GM12801 (cell line): ENCODE data around the gene PPP3CA.

Experiments
- TF ChIP-seq, protein P1 (sequence below): IDR thresholded peaks from one replicate; pipeline ENCODE4 v1.5.1; 2011; ENCODE audit warnings: control low read depth; ENCODE audit not compliant: insufficient read length; ENCODE audit errors: extremely low read depth

PPP3CA gene

DNA sequence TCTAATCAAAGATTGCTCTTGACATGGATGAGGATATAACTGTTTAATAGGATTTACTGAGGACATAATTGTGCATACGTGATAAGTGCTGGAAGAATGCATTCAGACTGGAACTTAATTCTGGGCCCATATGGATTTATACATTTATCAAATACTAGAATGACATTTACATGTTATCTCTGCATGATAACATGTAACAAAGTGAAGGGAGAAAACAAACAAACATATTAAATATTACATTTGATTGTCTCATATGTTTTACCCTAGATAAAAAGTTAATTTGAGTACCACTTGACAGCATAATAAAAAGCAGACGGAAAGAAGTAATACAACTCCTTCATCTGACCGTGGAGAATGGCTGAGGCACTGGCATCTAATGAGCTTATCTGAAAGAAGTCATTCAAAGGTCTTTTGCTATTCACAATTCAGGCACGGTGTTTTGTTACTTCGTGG lies 297.8 kb downstream of the PPP3CA start:
- TF ChIP-seq, protein P1, sequence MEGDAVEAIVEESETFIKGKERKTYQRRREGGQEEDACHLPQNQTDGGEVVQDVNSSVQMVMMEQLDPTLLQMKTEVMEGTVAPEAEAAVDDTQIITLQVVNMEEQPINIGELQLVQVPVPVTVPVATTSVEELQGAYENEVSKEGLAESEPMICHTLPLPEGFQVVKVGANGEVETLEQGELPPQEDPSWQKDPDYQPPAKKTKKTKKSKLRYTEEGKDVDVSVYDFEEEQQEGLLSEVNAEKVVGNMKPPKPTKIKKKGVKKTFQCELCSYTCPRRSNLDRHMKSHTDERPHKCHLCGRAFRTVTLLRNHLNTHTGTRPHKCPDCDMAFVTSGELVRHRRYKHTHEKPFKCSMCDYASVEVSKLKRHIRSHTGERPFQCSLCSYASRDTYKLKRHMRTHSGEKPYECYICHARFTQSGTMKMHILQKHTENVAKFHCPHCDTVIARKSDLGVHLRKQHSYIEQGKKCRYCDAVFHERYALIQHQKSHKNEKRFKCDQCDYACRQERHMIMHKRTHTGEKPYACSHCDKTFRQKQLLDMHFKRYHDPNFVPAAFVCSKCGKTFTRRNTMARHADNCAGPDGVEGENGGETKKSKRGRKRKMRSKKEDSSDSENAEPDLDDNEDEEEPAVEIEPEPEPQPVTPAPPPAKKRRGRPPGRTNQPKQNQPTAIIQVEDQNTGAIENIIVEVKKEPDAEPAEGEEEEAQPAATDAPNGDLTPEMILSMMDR: no peak

- TF ChIP-seq, protein P1: no peak
These were observed 302.6 kb downstream of the PPP3CA start for GRCh38 chr4:101044766-101045165.

DNA sequence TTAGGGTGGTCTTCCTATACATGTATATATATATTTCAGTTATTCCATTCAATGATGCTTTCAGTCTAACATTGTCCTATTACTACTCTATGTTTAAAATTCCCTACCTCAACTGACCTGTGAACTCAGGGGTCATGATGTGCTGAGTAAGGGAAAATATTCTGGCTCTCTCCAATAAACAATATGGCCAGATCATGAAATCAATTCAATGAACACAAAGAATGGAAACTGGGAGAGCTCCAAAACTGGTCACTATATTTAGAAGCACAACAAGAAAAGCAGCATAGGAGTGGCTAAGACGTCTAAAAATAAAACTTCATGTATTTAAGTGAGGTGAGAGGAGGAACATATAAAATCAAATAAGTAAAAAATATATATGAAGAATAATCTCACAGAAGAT lies 304.5 kb downstream of the PPP3CA start:
- TF ChIP-seq, protein P1: no peak

DNA sequence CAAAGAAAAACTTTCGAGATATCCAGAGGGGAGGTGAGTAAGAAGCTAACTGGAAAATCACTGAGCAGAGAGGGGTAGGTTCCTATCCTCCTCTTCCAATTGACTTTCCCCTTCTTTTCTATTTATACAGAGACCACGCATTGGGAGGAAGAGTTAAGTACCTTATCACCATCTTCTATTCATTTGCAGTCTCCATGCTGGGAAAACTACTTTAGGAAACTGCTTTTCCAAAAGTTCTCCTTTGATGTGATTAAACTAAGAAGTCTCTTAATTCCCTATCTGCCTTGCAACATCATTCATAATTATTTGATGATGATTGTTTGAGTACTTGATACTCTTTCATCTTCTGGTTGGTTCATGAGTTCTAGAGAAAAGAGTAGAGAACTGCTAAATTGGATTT lies 306.6 kb downstream of the PPP3CA start:
- TF ChIP-seq, protein P1: no peak

- TF ChIP-seq, protein P1: no peak
These were observed 308.0 kb downstream of the PPP3CA start for GRCh38 chr4:101039367-101039766.

- TF ChIP-seq, protein P1: no peak
These were observed 309.4 kb downstream of the PPP3CA start for GRCh38 chr4:101037938-101038413.

GRCh38 chr4:101037249-101037648 lies 310.1 kb downstream of the PPP3CA start:
- TF ChIP-seq, protein P1: no peak
